ENCODE measurements around the gene DHRS2.

DNA sequence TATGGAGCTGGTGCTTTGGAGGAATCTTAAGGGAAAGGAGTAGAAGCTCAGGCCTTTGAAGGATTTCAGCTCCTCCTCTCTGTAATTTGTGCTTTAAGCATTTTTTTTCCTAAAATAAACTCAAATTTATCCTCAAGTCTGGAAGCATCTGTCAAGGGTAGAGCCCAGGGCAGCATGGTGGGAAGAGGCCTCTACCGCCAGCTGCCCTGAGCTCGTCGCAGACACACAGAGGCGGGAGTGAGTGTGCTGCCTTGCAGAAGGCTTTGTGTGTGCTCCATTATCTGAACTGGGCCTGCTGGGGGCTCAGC, 9.3 kb downstream of the DHRS2 start:
- no peak for TF ChIP-seq EZH2 (IDR thresholded peaks at IDR 0.05; ENCODE audit: insufficient read depth, poor library complexity, severe bottlenecking)
- no peak for TF ChIP-seq EZH2phosphoT487 (IDR thresholded peaks at IDR 0.05; ENCODE audit: insufficient read depth, low read depth)

Data from GM23248 (cell line).